ENCODE results near the gene CARMIL3.

DNA sequence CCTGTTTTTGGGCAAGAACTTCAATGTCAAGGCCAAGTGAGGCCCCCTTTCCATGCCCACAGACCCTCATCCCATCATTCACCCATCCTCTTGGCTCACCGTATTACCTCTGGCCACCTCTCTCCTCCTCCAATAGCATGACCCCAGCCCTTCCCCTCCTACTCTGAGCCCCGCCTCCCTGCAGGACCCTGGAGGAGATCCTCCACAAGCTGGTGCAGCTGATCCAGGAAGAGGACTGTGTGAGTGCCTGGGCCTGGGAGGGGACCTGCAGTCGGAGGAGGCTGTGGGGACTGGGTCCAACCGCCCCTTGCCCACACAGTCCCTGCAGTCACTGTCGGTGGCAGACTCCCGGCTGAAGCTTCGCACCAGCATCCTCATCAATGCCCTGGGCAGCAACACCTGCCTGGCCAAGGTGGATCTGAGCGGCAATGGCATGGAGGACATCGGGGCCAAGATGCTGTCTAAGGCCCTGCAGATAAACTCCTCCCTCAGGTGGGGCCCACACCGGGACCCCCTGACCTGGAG is 7.2 kb downstream of the CARMIL3 start:
- TF ChIP-seq, protein P1, sequence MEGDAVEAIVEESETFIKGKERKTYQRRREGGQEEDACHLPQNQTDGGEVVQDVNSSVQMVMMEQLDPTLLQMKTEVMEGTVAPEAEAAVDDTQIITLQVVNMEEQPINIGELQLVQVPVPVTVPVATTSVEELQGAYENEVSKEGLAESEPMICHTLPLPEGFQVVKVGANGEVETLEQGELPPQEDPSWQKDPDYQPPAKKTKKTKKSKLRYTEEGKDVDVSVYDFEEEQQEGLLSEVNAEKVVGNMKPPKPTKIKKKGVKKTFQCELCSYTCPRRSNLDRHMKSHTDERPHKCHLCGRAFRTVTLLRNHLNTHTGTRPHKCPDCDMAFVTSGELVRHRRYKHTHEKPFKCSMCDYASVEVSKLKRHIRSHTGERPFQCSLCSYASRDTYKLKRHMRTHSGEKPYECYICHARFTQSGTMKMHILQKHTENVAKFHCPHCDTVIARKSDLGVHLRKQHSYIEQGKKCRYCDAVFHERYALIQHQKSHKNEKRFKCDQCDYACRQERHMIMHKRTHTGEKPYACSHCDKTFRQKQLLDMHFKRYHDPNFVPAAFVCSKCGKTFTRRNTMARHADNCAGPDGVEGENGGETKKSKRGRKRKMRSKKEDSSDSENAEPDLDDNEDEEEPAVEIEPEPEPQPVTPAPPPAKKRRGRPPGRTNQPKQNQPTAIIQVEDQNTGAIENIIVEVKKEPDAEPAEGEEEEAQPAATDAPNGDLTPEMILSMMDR (IDR thresholded peaks at IDR 0.05; ENCODE audit: low read length), result no peak
- no peak for TF ChIP-seq EZH2 (IDR thresholded peaks at IDR 0.05; ENCODE audit: borderline replicate concordance, low read length)
